ENCODE results near the gene METTL26.
A peak's percentile ranks its signal among the peaks of the same experiment; 100 is the strongest.

METTL26 gene

DNA sequence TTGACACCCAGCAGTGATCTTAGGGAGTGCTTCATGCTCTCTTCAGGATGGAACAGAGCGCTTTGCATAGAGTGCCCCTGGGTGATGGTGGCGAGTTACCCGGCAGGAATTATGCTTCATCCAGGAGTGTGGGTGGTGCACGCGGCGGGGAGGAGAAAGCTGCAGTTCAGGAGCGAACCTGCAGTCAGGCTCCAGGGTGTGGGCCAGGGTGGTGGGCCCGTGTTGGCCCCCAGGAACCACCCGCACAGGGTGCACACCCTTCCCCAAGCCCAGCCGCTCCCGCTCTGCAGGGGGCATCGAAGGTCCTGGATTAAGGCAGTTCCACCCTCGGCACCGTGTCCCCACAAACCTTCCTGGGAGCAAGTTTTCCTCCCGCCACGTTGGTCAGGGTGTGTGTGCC, 42.3 kb downstream of the METTL26 start:
- H3K27me3 Mint-ChIP-seq: no peaks in the 10 kb centered on the region
- no peaks in the 10 kb centered on the region for H3K36me3 Mint-ChIP-seq
- H3K4me3 Mint-ChIP-seq: no peak overlapping the region
- H3K4me1 Mint-ChIP-seq (ENCODE audit: low read depth): peaks cover 18% of the 10 kb centered on the region
- H3K9me3 Mint-ChIP-seq (ENCODE audit: low read depth): no peaks in the 10 kb centered on the region
- H3K27ac Mint-ChIP-seq: no peak overlapping the region

- Mint-ChIP-seq H3K4me3 (no peak overlapping the region), H3K27me3 (no peaks in the 10 kb centered on the region), H3K27ac (no peak overlapping the region), H3K36me3 (no peaks in the 10 kb centered on the region), H3K9me3 (ENCODE audit: low read depth) (no peaks in the 10 kb centered on the region), H3K4me1 (ENCODE audit: low read depth) (peaks cover 19% of the 10 kb centered on the region)
These were observed 42.7 kb downstream of the METTL26 start for GRCh38 chr16:593406-593805.

DNA sequence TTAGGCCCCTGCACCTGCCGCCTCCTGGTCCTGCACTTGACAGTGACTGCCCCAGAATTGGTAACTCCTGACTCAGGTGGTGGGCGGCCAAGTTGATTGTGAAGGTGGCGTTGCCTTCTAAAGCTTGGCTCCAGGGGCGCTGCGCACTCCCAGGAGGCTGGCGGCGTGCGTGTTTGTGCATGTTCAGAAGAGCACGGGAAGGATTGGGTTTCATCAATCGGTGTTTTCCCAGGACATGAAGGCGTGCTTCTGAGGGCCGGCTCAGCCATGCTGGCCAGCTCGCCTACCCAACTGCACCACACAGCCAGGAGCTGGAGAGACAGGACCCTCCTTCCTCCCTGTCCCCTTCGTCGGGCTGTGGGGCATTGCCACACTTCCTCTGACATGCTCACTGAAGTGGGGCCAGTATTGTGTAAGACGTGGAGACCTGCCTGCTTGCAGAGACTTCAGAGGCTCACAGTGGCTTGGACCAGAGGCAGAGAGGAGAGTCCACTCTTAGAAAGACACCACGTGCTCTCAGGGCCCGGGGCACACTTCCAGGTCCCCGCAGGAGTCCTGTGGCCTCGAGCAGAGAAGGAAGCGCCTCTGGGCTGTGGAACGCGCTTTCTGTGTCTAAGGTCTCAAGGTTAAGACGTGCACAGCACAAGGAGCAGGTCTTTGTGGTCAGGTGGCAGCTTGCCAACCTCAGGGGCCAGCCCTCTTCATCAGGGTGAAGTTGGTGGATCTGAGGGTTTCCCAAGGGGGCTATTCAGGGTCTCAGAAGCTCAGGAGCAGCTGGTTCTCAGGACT, 43.4 kb downstream of the METTL26 start:
- Mint-ChIP-seq H3K27ac (no peak overlapping the region), H3K4me3 (no peak overlapping the region), H3K27me3 (no peaks in the 10 kb centered on the region), H3K36me3 (no peaks in the 10 kb centered on the region), H3K9me3 (ENCODE audit: low read depth) (no peaks in the 10 kb centered on the region), H3K4me1 (ENCODE audit: low read depth) (peaks cover 22% of the 10 kb centered on the region)

DNA sequence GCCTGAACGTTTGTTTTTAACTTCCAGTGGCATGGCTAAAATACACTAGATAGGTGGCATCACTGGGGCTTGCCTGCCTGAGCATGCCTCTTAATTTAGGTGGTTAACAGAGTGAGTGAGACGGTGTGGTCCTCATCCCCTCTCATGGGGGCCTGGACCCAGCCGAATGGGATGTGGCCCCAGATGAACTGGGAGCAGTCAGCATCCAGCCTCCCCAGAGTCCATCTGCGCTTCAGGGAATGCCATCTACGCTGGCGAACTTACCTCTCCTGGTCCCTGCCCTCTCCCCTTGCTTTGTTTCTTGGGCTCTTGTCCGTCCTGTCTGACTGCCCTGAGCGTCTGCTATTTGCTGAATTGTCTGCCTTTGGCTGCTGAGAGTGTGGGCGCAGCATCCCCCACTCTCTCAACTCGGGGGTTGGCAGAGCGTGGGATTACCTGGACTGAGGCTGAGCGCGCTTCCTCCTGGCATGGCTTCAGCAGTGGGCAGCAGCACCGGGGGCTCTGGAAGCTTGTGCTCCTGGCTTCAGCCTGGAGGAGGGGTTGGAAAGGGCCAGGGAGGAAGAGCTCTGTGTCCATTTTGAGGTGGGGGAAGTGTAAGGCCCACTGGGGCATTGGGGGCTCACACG, 44.1 kb downstream of the METTL26 start:
- Mint-ChIP-seq H3K27me3 (no peaks in the 10 kb centered on the region), H3K4me1 (ENCODE audit: low read depth) (peaks cover 25% of the 10 kb centered on the region), H3K36me3 (no peaks in the 10 kb centered on the region), H3K27ac (no peak overlapping the region), H3K9me3 (ENCODE audit: low read depth) (no peaks in the 10 kb centered on the region), H3K4me3 (peak overlapping the region; percentile 23)

DNA sequence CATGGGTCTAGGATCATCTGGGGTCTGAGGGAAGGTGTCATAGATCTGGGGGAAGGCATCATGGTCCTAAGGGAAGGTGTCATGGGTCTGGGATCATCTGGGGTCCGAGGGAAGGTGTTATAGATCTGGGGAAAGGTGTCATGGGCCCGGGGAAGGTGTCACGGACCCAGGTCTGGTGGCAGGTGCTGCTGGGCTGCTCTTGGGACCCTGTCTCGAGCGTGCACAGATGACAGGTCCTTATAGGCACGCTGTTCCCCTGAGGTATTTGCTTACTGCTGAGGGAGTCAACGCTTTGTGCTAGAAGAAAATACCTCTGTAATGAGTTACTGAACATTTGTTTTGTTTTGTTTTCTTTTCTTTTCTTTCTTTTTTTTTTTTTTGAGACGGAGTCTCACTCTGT, 44.9 kb downstream of the METTL26 start:
- Mint-ChIP-seq H3K36me3 (no peaks in the 10 kb centered on the region), H3K9me3 (ENCODE audit: low read depth) (no peaks in the 10 kb centered on the region), H3K4me3 (peak overlapping the region; percentile 92), H3K27ac (peak overlapping the region; percentile 80), H3K27me3 (no peaks in the 10 kb centered on the region), H3K4me1 (ENCODE audit: low read depth) (peaks cover 25% of the 10 kb centered on the region)

DNA sequence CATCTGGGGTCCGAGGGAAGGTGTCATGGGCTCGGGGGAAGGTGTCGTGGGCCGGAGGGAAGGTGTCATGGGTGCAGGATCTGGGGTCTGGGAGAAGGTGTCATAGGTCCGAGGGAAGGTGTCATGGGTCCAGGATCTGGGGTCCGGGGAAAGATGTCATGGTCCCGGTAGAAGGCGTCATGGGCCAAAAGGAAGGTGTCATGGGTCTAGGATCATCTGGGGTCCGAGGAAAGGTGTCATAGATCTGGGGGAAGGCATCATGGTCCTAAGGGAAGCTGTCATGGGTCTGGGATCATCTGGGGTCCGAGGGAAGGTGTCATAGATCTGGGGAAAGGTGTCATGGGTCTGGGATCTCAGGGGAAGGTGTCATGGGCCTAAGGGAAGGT, 45.3 kb downstream of the METTL26 start:
- no peaks in the 10 kb centered on the region for H3K9me3 Mint-ChIP-seq (ENCODE audit: low read depth)
- no peaks in the 10 kb centered on the region for H3K27me3 Mint-ChIP-seq
- H3K4me1 Mint-ChIP-seq (ENCODE audit: low read depth): peaks cover 25% of the 10 kb centered on the region
- peak overlapping the region; percentile 80 for H3K27ac Mint-ChIP-seq
- H3K36me3 Mint-ChIP-seq: no peaks in the 10 kb centered on the region
- H3K4me3 Mint-ChIP-seq: peak overlapping the region; percentile 92

GRCh38 chr16:590188-590814, 45.8 kb downstream of the METTL26 start:
- Mint-ChIP-seq H3K4me3 (peak overlapping the region; percentile 92), H3K9me3 (ENCODE audit: low read depth) (no peaks in the 10 kb centered on the region), H3K27me3 (no peaks in the 10 kb centered on the region), H3K36me3 (no peaks in the 10 kb centered on the region), H3K4me1 (ENCODE audit: low read depth) (peaks cover 25% of the 10 kb centered on the region), H3K27ac (peak overlapping the region; percentile 80)

DNA sequence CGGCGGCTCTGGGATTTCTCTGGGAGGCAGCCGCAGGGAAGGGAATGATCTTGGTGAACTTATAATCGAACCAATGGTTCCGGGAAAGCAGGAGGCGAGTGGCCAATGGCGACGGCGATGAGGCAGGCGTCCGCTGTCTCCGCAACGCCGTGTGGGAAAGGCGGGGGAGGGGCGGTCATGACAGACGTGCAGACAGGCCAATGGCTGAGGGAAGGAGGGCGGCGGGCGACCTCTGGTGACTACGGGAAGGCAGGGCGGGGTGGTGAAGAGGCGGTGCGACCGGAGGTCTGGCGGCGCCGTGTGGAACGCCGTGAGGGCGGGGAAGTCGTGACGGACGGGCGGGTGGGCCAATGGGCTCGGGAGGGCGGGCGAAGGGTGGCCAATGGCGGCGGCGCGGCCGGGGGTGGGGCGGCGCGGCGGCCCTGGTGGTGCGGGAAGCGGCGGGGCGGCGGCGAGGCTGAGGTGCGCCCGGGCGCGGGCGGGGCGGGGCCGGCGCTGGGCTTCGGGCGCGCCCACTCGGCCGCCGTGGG, 46.4 kb downstream of the METTL26 start, which contains the start of gene RAB40C:
TSS of gene RAB40C (plus strand) at position 409 of the 530 bp plus-strand sequence. CDS start 226 bp downstream, outside the sequence.
- Mint-ChIP-seq H3K27ac (peak within 1 kb of the TSS; percentile 100), H3K4me1 (ENCODE audit: low read depth) (peaks cover 25% of the 10 kb centered on the region), H3K4me3 (peak within 1 kb of the TSS; percentile 99), H3K36me3 (no peaks in the 10 kb centered on the region), H3K9me3 (ENCODE audit: low read depth) (no peaks in the 10 kb centered on the region), H3K27me3 (no peaks in the 10 kb centered on the region)

DNA sequence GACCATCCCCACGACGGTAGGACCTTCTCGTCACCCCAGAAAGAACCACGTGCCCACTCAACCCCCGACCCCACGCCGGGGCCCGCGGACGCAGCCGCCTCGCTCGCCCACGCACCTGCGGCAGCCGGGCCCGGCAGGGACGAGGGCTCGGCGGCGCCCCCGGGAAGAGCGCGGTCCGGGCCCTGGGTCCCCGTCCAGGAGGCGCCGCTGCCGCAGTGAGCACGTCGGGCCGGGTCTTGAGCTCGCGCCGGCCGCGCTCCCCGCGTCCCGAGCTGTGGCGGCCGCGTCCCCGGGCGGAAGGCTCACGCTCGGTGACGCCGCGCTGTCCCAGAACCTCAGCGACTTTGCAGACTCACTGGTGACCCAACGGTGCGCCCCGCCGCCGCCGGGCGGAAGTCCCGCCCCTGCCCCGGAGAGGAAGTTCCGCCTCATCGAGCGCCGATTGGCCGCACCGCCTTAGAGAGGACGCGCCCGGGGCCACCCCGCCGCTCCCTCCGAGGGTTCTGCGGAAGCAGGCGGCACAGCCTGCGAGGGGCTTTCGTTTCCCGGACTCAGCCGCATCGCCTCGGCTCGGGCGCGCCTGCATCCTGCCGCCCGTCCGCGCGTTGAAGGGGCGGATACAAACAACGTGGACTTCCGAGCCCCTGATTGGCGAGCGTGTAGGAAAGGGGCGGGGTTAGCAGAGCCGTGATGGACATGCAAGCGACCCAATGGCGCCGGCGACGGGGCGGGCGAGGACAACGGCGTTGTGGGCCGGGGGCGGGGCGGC, 47.0 kb downstream of the METTL26 start:
- H3K27me3 Mint-ChIP-seq: no peaks in the 10 kb centered on the region

DNA sequence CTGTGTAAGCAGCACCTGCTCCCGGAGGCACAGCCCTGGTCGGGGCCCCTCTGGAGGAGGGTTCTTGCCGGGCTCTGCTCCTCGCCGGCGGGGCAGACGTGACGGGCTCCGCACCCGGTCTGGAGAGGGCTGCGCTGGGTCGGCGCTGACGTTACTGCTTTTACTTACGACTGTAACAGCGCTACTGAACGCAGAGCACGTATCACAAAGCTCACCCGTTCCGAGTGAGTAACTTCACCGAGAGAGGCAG, 47.5 kb downstream of the METTL26 start:
- H3K27me3 Mint-ChIP-seq: no peaks in the 10 kb centered on the region
- no peaks in the 10 kb centered on the region for H3K36me3 Mint-ChIP-seq
- peak overlapping the region; percentile 96 for H3K27ac Mint-ChIP-seq
- H3K9me3 Mint-ChIP-seq (ENCODE audit: low read depth): no peaks in the 10 kb centered on the region
- H3K4me1 Mint-ChIP-seq (ENCODE audit: low read depth): peaks cover 21% of the 10 kb centered on the region
- H3K4me3 Mint-ChIP-seq: peak overlapping the region; percentile 90

More for the DNA sequence above, 47.0 kb downstream of the METTL26 start:
- Mint-ChIP-seq H3K27ac (peak overlapping the region; percentile 100), H3K36me3 (no peaks in the 10 kb centered on the region), H3K4me1 (ENCODE audit: low read depth) (peaks cover 23% of the 10 kb centered on the region), H3K4me3 (peak overlapping the region; percentile 99), H3K9me3 (ENCODE audit: low read depth) (no peaks in the 10 kb centered on the region)

DNA sequence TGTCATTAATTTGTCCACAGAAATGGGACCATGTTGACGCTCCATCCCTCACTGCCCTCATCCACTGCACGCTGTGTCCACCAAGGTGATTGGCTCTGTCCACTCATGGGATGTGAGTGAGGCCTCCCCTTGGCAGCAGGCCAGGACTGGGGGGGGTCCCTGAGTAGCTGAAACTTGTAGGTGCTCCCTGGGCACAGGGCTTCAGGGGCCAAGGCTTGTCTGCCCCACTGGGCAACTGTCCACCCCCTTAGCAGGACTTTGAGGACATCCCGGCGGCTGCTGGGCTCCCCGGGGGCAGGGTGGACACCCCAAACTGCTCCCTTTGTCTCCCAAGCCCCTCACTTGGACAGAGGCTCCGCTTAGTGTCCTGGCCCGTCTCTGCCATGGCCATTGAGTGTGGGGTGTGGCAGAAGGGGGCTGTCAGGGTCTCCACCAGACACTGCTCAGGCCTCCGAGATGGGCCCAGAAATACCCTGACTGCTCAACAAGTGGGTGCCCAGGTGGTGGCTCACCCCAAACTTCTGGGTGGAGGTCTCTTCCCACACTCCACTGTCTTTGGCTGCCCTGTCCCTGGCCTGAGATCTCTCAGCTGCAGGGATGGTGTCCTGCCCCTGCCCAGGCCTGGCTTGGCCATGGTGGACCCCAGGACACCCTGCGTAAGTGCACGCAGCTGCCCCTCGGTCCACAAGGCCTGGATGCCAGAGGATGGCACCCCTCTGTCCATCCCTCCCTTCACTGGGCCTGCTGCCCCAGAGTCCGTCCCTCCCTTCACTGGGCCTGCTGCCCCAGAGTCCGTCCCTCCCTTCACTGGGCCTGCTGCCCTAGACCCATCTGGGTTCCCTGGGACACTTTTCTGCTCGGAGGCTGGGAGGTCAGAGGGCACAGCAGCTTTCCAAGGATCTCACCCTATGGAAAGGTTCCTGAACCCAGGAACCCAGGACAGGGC, 49.2 kb downstream of the METTL26 start:
- Mint-ChIP-seq H3K27ac (peak overlapping the region; percentile 73), H3K27me3 (no peaks in the 10 kb centered on the region), H3K4me1 (ENCODE audit: low read depth) (peaks cover 17% of the 10 kb centered on the region), H3K36me3 (no peaks in the 10 kb centered on the region), H3K4me3 (peak overlapping the region; percentile 90), H3K9me3 (ENCODE audit: low read depth) (no peaks in the 10 kb centered on the region)

GRCh38 chr16:586047-586644, 50.0 kb downstream of the METTL26 start:
- Mint-ChIP-seq H3K4me1 (ENCODE audit: low read depth) (peaks cover 13% of the 10 kb centered on the region), H3K9me3 (ENCODE audit: low read depth) (no peaks in the 10 kb centered on the region), H3K27ac (no peak overlapping the region), H3K27me3 (no peaks in the 10 kb centered on the region), H3K36me3 (no peaks in the 10 kb centered on the region), H3K4me3 (peak overlapping the region; percentile 23)

DNA sequence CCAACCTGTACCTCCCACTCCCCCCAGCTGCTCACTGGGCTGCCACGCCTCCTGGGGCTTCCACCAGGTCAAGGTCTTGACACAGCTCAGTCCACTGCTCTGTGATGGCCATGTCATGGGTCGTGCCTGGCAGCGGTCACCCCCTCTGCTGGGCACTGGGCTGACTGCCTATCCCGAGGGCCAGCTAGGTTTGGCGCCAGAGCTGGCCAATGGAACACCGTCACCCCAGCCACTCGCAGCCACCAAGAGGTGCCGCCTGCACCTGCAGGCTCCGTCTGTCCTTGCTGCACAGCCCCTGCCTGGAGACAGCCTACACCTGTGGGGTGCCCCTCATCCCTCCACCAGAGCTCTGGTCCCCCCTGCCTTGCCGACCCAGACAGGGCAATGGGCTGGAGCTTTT, 50.8 kb downstream of the METTL26 start:
- no peaks in the 10 kb centered on the region for H3K27me3 Mint-ChIP-seq
- H3K4me3 Mint-ChIP-seq: no peak overlapping the region
- H3K9me3 Mint-ChIP-seq (ENCODE audit: low read depth): no peaks in the 10 kb centered on the region
- no peaks in the 10 kb centered on the region for H3K36me3 Mint-ChIP-seq
- peaks cover 7% of the 10 kb centered on the region for H3K4me1 Mint-ChIP-seq (ENCODE audit: low read depth)
- no peak overlapping the region for H3K27ac Mint-ChIP-seq

Data from activated naive CD8-positive, alpha-beta T cell (primary cell).